Liver (tissue), 3 donors: ENCODE data around the gene LRRC38.

ENCODE experiments used
- CTCF ChIP-seq: fragments of 150-350 bp; IDR thresholded peaks from 2 replicates; pipeline ENCODE4 v1.5.1; 2017; ENCODE audit warnings: improper control_type of control experiment, low read depth, low read length; ENCODE audit not compliant: missing input control
- EGR1 ChIP-seq, 2 donors: IDR thresholded peaks; 2 replicates each; pipeline ENCODE4 v1.6.1; 2016 to 2018; ENCODE audit warnings: antibody characterized with exemption in 2 of 2, low read depth in 2 of 2
- FOXA1 ChIP-seq: IDR thresholded peaks from 2 replicates; pipeline ENCODE4 v1.6.1; 2016; ENCODE audit warnings: antibody characterized with exemption
- MAX ChIP-seq: IDR thresholded peaks from 2 replicates; pipeline ENCODE4 v1.6.1; 2016; ENCODE audit warnings: antibody characterized with exemption
- RAD21 ChIP-seq, 2 donors: IDR thresholded peaks; 2 replicates each; pipeline ENCODE4 v1.6.1; 2016; ENCODE audit warnings: antibody characterized with exemption in 2 of 2, mild to moderate bottlenecking in 2 of 2
- REST ChIP-seq: IDR thresholded peaks from 2 replicates; pipeline ENCODE4 v1.6.1; 2016; ENCODE audit warnings: antibody characterized with exemption, mild to moderate bottlenecking
- RXRA ChIP-seq, 2 donors: IDR thresholded peaks; 2 replicates each; pipeline ENCODE4 v1.6.1; 2017 to 2018; ENCODE audit warnings: antibody characterized with exemption in 2 of 2, mild to moderate bottlenecking in 1 of 2
- TAF1 ChIP-seq: conservative IDR thresholded peaks from 2 replicates; pipeline ENCODE4 v1.6.1; 2016; ENCODE audit warnings: antibody characterized with exemption, mild to moderate bottlenecking
- ZBTB33 ChIP-seq: IDR thresholded peaks from 2 replicates; pipeline ENCODE4 v1.6.1; 2016; ENCODE audit warnings: antibody characterized with exemption
- donor health status: healthy.
- donor health status: healthy.

GRCh38 chr1:13443335-13443979, 70.3 kb downstream of the LRRC38 start:
- TF ChIP-seq CTCF (no peak), RXRA (IDR thresholded peaks at IDR 0.05) (no peak), RAD21 (IDR thresholded peaks at IDR 0.05) (no peak), TAF1 (no peak), FOXA1 (no peak), MAX (no peak), REST (no peak), EGR1 (IDR thresholded peaks at IDR 0.05; ENCODE audit: low read depth in 2 of 2) (no peak), ZBTB33 (no peak)
